OCI-LY1 (cell line): ENCODE results near the gene TCTN2.

ENCODE experiments used
- EZH2 ChIP-seq: fragments of 200-600 bp; sonication (generic), shearing (Covaris generic); IDR thresholded peaks from 2 replicates; pipeline ENCODE4 v1.8.0; 2017; ENCODE audit warnings: borderline replicate concordance, mixed run types, mild to moderate bottlenecking, antibody characterized with exemption, low read length, moderate library complexity, mixed read lengths
- TF ChIP-seq, protein P1 (sequence below): fragments of 200-600 bp; sonication (generic), shearing (Covaris generic); IDR thresholded peaks from 2 replicates; pipeline ENCODE4 v1.5.1; 2017; ENCODE audit warnings: mild to moderate bottlenecking, antibody characterized with exemption, low read length, moderate library complexity, mixed read lengths

DNA sequence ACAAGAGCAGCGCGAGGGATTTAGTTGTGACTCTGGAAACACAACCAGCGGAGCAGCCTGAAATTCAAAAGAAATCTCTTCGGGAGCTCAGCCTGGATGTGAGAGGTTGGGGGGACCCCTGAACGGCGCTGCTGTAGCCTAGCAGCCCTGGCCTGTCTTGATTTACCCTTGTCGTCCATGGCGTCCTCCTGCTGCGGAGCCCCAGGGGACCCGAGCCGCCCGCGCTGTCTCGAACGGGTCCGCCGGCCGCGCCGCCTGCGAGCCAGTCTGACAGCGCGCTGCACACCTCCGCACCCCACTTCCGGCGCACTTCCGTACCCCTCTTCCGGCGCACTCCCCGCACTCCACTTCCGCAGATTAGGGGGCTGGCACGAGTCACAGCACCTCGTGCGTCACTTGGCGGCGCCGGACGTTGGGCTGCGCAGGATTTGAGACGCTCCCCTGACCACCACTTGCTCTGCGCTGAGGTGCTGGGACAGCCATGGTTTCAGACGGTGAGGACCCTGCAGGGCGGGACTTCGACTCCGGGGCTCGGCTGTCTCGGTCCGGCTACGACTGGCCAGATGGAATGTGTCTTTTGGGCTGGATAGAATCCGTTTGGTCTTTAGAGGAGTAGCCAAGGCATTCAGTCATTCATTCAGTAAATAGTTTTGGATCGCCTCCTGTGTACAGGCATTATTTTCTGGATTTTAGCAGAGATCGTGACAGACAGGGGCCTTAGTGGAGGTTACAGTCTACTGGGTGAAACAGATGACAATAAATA, 37.4 kb upstream of the TCTN2 start, which contains the start of the genes EIF2B1 and GTF2H3:
- TF ChIP-seq, protein P1, sequence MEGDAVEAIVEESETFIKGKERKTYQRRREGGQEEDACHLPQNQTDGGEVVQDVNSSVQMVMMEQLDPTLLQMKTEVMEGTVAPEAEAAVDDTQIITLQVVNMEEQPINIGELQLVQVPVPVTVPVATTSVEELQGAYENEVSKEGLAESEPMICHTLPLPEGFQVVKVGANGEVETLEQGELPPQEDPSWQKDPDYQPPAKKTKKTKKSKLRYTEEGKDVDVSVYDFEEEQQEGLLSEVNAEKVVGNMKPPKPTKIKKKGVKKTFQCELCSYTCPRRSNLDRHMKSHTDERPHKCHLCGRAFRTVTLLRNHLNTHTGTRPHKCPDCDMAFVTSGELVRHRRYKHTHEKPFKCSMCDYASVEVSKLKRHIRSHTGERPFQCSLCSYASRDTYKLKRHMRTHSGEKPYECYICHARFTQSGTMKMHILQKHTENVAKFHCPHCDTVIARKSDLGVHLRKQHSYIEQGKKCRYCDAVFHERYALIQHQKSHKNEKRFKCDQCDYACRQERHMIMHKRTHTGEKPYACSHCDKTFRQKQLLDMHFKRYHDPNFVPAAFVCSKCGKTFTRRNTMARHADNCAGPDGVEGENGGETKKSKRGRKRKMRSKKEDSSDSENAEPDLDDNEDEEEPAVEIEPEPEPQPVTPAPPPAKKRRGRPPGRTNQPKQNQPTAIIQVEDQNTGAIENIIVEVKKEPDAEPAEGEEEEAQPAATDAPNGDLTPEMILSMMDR = no peak
- no peak for TF ChIP-seq EZH2
